Measurements from ENCODE around the gene ITIH5. TPM values are rescaled to one million over a fixed set of nuclear protein-coding genes. Genes with fewer than 3 reads are reported as not detected.

Gene ITIH5
- 0.68 and 2.0 TPM in 2 replicates for total RNA-seq (2014; rRNA removed; shearing (Covaris generic))

DNA sequence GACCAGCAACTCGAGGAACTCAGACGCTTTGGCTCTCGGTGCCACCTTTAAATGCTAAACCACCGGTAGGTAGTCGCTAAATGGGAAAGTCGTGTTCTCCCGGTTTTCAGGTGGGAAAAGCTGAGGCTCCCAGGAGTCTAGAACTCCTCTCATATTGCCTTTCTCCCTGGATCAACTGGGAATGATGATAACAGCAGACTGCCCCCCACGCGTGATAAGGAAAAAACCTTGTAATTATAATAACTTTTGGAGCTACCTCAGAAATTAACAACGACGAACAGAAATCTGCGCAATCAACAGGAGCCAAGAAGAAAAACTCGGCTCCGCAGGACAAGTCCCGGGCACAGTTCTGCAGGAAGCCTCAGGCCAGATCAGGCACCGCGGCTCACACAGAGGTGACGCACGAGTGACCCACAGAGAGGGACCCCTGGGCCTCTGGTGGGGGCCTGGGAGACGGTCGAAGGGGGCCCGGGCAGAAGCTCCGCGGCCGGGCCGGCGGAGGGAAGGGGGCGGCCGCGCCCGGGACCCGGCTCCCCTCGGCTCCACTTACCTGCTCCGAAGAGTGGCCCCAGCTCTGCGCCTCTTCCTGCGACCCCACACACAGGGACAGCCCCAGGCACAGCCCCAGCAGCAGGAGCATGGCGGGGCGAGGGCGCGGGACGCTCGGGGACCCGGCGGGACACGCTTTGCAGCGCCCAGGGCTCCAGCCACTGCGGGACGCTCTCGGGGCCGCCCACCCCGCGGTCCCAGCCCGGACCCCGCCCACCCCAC is at the start of gene ITIH5:
Gene ITIH5 (minus strand): TSS at position 714 of the 771 bp plus-strand sequence. CDS start 74 bp downstream, at position 640.

DNA sequence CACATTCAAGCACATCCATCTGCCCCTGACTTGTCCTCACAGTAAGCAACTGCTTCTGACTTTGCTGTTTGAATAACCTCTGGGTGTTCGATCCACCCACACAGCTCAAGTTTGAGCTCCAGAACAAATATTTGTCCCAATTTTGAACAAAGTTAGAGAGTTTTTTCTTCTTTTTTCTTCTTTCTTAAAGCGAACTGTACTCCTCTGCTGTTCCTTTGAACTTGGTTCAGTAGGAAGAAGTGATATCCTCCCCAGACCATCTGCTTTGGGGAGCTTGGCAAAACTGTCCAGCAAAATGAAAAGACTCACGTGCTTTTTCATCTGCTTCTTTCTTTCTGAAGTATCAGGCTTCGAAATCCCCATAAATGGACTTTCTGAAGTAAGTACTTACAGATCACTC is 36.4 kb upstream of the ITIH5 start, which contains the start of gene ITIH2:
Gene ITIH2 (plus strand): TSS at position 177 of the 400 bp plus-strand sequence. CDS start 119 bp downstream, at position 296.

Other genes with a start within 250 kb of the ITIH5 start
- gene ITIH2, start 36.4 kb upstream of the ITIH5 start, total RNA-seq (2014; rRNA removed; shearing (Covaris generic)): not detected in 2 replicates
- 4.6 and 11.0 TPM in 2 replicates for gene KIN, start 121.0 kb upstream of the ITIH5 start, total RNA-seq (2014; rRNA removed; shearing (Covaris generic))
- gene ATP5F1C, start 121.2 kb upstream of the ITIH5 start, total RNA-seq (2014; rRNA removed; shearing (Covaris generic)): 167 and 195 TPM in 2 replicates
- gene TAF3, start 151.5 kb upstream of the ITIH5 start, total RNA-seq (2014; rRNA removed; shearing (Covaris generic)): 2.2 and 2.7 TPM in 2 replicates